ENCODE measurements around the gene SIRPA. TPM values are rescaled to one million over a fixed set of nuclear protein-coding genes. Genes with fewer than 3 reads are reported as not detected.

Gene SIRPA
- total RNA-seq, 2 donors from 2014 or later = 9.8 to 12.2 TPM

DNA sequence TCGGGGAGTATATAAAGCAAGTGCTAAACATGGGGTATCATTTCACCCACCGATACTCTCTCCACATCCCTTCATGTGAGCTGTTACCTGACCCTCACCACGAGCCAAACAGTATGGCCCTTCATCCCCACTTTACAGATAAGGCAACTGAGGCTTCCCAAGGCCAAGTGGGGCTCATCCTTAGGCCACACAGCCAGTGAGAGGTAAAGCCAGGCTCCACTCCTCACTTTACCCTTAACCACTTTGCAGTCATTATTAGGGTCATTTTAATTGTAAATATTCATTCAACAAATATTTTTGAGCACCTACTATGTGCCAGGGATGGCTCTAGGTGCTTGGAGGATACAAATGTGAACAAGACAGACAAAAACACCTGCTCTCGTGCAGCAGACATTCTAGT, 7.0 kb downstream of the SIRPA start:
- no peak overlapping the region for H3K27ac ChIP-seq
- intact Hi-C loops (cut with DNase I) = no loop called here
- DNase-seq = no peak
- no peaks in the 10 kb centered on the region for H3K4me1 ChIP-seq
- H3K4me3 ChIP-seq = no peak overlapping the region
- H3K9ac ChIP-seq (ENCODE audit: low read depth in 2 of 2, low read length in 2 of 2) = no peak overlapping the region
- TF ChIP-seq CTCF (IDR thresholded peaks at IDR 0.05) = no peak
- H3K36me3 ChIP-seq = no peaks in the 10 kb centered on the region
- no peaks in the 10 kb centered on the region for H3K9me3 ChIP-seq
- no peaks in the 10 kb centered on the region for H3K27me3 ChIP-seq

- DNase-seq = no peak
- intact Hi-C loops (cut with DNase I) = no loop called here
- H3K27ac ChIP-seq = no peak overlapping the region
- no peaks in the 10 kb centered on the region for H3K27me3 ChIP-seq
- TF ChIP-seq CTCF (IDR thresholded peaks at IDR 0.05) = no peak
- H3K9ac ChIP-seq (ENCODE audit: low read depth in 2 of 2, low read length in 2 of 2) = no peak overlapping the region
- H3K4me3 ChIP-seq = no peak overlapping the region
- no peaks in the 10 kb centered on the region for H3K4me1 ChIP-seq
- H3K36me3 ChIP-seq = no peaks in the 10 kb centered on the region
- H3K9me3 ChIP-seq = no peaks in the 10 kb centered on the region
Observed at GRCh38 chr20:1904135-1904534, 8.9 kb downstream of the SIRPA start.

DNA sequence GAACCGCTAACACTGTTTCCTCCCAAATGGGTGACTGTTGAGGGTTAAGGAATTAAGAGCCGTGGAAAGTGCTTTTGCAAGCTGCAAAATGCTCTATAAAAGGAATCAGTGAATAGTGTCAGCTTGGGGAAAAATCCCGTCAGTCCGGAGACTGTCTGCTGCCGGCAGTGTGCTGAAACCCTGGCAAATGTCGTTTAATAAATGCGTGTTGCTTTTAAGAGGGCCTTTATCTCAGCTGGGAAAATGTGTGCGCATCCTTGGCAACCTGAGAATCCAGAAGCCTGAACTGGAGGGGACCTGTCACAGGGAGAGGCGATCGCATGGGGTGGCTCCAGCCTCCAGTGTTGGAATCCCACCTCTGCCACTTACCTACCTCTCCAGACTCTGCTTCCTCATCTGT, 9.8 kb downstream of the SIRPA start:
- intact Hi-C loops (cut with DNase I) = no loop called here
- H3K27me3 ChIP-seq = no peaks in the 10 kb centered on the region
- no peak overlapping the region for H3K9ac ChIP-seq (ENCODE audit: low read depth in 2 of 2, low read length in 2 of 2)
- no peak overlapping the region for H3K4me3 ChIP-seq
- no peaks in the 10 kb centered on the region for H3K9me3 ChIP-seq
- no peak overlapping the region for H3K27ac ChIP-seq
- no peak for TF ChIP-seq CTCF (IDR thresholded peaks at IDR 0.05)
- no peak for DNase-seq
- no peaks in the 10 kb centered on the region for H3K4me1 ChIP-seq
- no peaks in the 10 kb centered on the region for H3K36me3 ChIP-seq

- Histone ChIP-seq H3K9ac (ENCODE audit: low read depth in 2 of 2, low read length in 2 of 2) (no peak overlapping the region), H3K4me3 (no peak overlapping the region), H3K4me1 (no peaks in the 10 kb centered on the region), H3K27me3 (no peaks in the 10 kb centered on the region), H3K36me3 (no peaks in the 10 kb centered on the region), H3K9me3 (no peaks in the 10 kb centered on the region), H3K27ac (no peak overlapping the region)
- DNase-seq = no peak
- intact Hi-C loops (cut with DNase I) = no loop called here
- TF ChIP-seq CTCF (IDR thresholded peaks at IDR 0.05) = no peak
Observed at GRCh38 chr20:1905693-1906092, 10.5 kb downstream of the SIRPA start.

GRCh38 chr20:1906361-1907051, 11.3 kb downstream of the SIRPA start:
- Histone ChIP-seq H3K4me3 (no peak overlapping the region), H3K36me3 (no peaks in the 10 kb centered on the region), H3K27ac (no peak overlapping the region), H3K9ac (ENCODE audit: low read depth in 2 of 2, low read length in 2 of 2) (no peak overlapping the region), H3K27me3 (no peaks in the 10 kb centered on the region), H3K9me3 (no peaks in the 10 kb centered on the region), H3K4me1 (no peaks in the 10 kb centered on the region)
- intact Hi-C loops (cut with DNase I) = no loop called here
- DNase-seq = no peak
- no peak for TF ChIP-seq CTCF (IDR thresholded peaks at IDR 0.05)
